ENCODE measurements around the gene RUNX3. TPM values are rescaled to one million over a fixed set of nuclear protein-coding genes. Genes with fewer than 3 reads are reported as not detected.
"Not testable (repeated sequence)": the region's sequence is repeated elsewhere in the genome, so short reads cannot be mapped to it uniquely, and the experiment has no call there.

Gene RUNX3
- polyA plus RNA-seq, 1 donor, result 0.27 TPM

- DNase-seq, result no peak
These were observed 16.4 kb downstream of the RUNX3 start for GRCh38 chr1:24913616-24914225.

DNA sequence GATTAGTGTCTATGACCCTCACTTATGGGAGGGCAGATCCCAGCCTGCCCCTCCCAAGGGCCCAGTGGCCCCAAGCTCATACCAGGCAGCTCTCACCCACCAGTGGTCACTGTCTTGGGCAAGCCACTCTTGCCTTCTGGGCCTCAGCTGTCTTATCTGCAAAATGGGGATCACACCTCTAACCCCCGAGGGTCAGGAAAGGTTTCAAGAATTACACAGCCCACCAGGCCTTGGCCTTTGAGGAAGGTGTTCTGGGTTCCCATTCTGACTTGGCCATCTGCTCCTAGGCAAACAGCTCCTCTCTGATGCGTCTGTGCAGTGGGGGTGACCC, 16.8 kb downstream of the RUNX3 start:
- no peak for DNase-seq

DNA sequence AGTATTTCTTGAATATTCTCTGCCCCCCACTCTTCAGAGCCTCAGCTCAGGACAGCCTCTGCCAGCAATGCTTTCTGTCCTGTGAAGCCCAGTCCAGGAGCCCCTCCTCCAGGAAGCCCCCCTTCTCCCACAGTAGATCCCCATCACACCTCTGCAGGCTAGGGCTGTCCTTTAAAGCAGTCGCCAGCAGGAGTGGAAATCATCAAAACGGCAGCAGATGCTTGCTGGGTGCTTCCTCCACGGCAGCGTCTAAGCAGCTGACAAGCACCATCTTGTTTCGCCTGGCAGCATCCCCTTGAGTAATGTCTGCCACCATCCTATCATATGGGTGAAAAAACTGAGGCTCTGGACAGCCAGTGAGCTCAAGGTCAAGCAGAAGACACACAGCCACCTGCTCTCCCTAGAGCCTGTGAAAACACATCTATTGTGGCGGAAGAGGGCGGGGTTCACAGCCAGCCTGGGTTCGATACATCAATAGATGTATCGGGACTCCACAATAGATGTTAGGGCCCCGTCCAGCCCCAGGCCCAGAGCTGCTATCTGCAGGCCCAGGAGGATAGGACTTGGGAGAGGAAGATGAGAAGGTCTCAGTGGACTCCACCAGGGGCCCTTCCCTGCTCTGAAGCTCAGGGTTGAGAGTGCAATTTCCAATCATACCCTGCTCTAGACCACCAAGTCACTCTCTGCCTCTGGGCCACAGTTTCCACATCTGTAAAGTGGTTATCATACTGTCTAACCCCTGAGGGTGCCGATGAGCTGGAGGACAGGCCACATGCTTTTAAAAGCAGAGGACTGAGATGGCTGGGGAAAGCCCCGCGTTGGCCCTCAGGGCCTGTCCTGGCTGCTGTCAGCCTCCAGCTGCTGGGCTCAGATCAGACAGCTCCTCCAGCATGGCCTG, 17.5 kb downstream of the RUNX3 start:
- DNase-seq, result no peak

GRCh38 chr1:24911651-24912155, 18.4 kb downstream of the RUNX3 start:
- DNase-seq, result no peak

DNA sequence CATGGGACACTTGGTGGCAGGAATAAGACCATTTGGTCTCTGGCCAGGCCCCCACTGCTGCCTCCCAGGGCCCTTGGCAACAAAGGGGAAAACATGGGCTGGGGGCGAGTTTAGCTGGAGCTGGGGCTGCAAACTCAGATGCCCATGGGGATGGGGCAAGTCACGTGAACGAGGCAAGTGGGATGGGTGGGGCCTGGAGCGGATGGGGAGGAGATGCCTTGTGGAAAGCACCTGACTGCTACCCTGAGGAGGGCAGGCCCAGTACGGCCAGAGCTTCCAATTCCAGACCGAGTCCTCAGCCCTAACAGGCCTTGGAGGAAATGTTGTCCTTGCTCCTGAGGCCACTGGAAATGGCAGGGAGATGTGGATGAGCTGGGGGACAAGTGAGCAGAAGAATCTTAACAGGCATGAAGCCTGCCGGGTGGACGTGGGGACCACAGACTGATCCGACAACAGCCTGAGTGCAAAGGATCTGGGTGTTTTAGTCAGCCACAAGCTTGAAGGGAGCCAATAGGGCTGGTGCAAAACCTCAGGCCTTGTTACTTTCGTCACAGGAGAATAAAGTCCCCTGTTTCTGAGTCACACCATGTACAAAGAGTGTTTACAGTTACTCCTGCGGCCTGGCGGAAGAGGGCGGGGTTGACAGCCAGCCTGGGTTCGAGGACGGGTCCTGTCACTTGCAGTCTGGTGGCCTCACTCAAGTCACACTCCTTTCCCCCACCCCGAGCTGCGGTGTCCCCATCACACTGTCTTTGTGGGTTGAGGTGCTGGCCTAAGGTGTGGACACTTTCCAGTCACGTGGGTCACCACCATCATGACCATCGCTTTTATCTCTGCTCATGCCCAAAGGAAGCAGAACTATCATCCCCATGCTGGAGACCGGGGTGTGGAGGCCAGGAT, 19.1 kb downstream of the RUNX3 start:
- DNase-seq, result no peak

DNA sequence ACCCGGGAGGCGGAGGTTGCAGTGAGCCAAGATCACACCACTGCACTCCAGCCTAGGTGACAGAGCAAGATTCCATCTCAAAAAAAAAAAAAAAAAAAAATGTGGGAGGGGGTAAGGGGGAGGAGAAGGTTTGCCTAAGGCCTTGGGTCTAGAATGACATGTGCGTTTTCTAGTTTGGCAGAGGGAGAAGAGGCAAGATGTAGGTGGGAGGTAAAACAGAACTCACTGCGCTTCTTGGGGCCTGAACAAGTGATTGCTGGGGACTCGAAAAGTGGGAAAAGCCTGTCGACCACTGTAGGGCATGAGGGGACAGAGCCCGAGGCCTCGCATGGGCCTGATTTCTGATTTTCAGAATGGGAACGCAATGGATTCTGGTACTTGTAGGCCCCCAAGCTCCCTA, 19.9 kb downstream of the RUNX3 start:
- DNase-seq, result no peak

- DNase-seq, result no peak
These were observed 20.6 kb downstream of the RUNX3 start for GRCh38 chr1:24909388-24909898.

DNA sequence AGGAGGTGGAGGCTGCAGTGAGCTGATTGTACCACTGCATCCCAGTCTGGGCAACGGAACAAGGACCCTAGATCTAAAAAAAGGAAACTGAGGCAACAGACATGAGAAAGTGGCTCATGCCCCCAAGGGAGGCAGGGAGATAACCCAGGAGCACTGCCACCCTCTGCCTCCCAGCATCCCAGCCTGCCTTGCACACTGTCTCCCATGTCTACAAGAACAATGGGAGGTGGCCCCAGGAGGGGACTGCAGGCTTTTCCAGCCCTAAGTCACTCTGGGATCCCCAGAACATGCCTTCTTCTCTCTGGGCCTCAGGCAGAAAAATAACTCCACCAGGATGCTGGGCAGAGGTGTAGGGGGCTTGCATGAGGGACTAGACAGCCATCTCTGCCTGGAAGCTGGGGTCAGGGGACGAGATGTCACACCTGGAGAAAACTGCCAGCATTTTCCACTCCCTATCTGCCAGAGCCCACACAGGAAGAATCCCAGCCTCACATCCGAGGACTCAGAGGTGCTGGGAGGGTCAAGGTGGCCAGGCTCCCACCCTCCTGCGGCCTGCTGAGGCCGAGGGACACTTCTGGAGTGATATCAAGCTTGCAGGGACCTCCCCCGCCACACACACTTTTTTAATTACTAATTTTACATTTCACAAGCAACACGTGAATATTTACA, 21.4 kb downstream of the RUNX3 start:
- no peak for DNase-seq

GRCh38 chr1:24907587-24908294, 22.3 kb downstream of the RUNX3 start:
- DNase-seq, result not testable (repeated sequence)

- no peak for DNase-seq
These were observed 23.2 kb downstream of the RUNX3 start for GRCh38 chr1:24906760-24907490.

GRCh38 chr1:24905979-24906720, 23.9 kb downstream of the RUNX3 start:
- no peak for DNase-seq

DNA sequence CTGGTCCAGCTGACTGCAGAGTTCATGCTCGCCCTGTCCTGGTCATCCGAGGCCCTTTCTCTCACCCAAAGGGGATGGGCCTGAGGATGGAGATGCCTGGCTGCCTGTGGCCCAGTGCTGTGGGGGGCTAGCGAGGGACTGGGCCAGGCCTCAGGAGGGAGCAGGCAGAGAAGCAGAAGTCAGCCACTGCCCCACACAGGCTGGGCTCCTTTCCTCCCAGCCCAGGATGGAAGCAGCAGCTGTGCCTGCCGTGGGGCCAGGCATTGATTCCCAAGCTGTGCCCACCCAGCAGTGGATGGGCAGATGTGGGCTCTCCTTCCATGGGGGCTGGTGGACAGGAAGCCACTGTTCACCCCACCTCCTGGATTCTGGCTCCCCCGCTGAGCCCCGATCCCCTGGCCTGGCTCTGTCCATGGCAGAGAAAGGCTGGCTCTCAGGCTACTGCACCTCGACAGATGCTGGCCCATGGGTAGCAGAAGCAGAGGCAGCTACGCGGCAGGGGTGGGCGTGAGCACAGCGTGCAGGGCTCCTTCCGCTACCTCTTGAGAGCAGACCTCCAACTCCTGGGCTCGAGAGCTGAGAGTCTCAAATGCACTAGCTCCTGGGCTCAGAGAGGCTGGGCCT, 24.6 kb downstream of the RUNX3 start:
- DNase-seq, result no peak

GRCh38 chr1:24904731-24905354, 25.2 kb downstream of the RUNX3 start:
- no peak for DNase-seq

- DNase-seq, result no peak
These were observed 25.9 kb downstream of the RUNX3 start for GRCh38 chr1:24903955-24904730.

DNA sequence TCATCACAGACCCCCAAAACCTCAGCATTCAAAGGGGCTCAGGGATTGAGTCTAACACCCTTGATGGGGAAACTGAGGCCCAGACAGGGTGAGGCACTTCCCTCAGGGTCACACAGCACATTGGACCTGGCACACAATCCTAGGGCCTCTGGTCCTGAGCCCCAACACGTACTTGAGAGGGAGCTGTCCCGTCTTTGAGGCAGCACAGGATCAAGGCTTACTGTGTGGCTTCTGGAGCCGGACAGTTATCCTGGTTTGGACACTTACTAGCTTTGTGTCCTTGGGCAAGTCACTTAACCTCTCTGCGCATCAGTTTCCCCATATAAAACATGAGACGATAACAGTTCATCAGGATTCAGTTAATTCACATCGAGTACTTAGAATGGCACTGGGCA, 26.5 kb downstream of the RUNX3 start:
- no peak for DNase-seq

DNA sequence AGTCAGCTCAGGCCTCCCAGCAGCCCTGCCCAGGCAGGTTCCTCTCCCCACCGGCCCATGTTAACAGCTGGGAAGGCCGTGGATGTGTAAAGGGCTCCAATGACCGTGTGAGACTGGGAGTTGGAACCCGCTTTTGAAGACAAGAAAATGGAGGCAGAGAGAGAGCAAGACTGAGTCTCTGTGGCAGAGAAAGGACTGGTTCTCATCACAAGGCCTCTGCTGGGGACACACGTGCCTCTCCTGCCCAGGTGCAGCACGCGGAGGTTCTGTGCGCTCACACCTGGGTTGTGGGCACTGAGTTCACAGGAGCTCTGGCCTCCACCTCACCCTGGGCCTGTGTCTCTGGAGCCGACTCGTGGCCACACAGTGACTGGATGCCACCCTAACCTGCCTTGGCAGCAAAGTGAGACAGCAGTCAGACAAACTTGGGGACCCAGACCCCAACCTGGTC, 27.0 kb downstream of the RUNX3 start:
- DNase-seq, result no peak

DNA sequence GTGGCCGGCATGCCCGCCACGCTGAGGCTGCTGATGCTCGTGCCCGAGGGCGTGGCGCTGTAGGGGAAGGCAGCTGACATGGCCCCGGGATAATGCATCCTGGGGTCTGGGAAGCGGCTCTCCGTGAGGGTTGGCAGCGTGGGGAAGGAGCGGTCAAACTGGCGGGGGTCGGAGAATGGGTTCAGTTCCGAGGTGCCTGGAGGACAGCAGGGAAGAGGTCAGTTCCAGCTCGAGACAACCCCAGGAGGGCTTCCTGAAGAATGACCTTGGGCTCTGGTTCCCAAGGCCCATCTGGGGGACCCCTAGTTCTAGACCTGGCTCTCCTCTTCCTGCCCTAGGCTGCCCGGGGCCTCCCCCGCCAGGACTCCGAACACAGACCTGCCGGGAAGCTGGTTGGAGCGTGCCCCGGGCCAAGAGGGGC, 27.6 kb downstream of the RUNX3 start:
- no peak for DNase-seq
